HepG2 (cell line): ENCODE data around the gene DENND4B. TPM values are rescaled to one million over a fixed set of nuclear protein-coding genes. Genes with fewer than 3 reads are reported as not detected.

Experiments used
- GATAD2A ChIP-seq: IDR thresholded peaks from 2 replicates; pipeline ENCODE4 v1.6.1; 2016
- JDP2 ChIP-seq: sonication (generic); formaldehyde crosslinking; IDR thresholded peaks from 2 replicates; pipeline ENCODE4 v1.8.1; 2022; ENCODE audit warnings: missing genetic modification reagents, borderline replicate concordance
- MLLT10 ChIP-seq: sonication (generic); formaldehyde crosslinking; IDR thresholded peaks from 2 replicates; pipeline ENCODE4 v1.4.0; 2020; ENCODE audit warnings: missing genetic modification reagents
- XRCC5 ChIP-seq: fragments of 200-400 bp; formaldehyde crosslinking; optimal IDR thresholded peaks from 2 replicates; pipeline ENCODE3; 2017; ENCODE audit warnings: mild to moderate bottlenecking, low read length
- ZFP36L2 ChIP-seq: sonication (generic); formaldehyde crosslinking; IDR thresholded peaks from 2 replicates; pipeline ENCODE4 v1.4.0; 2020; ENCODE audit warnings: missing genetic modification reagents
- ZHX2 ChIP-seq, 2 experiments: sonication (generic) in 1 of 2; formaldehyde crosslinking in 1 of 2; IDR thresholded peaks; 2 replicates each; pipeline versions ENCODE4 v1.6.1 to v1.9.0; 2014 to 2022; ENCODE audit warnings: antibody characterized with exemption in 1 of 2, borderline replicate concordance in 1 of 2, inconsistent platforms in 1 of 2, low read depth in 1 of 2, missing genetic modification reagents in 1 of 2
- ZNF510 ChIP-seq: sonication (generic); formaldehyde crosslinking; IDR thresholded peaks from 2 replicates; pipeline ENCODE4 v1.4.0; 2020; ENCODE audit warnings: low read depth, mild to moderate bottlenecking, missing genetic modification reagents
- polyA plus RNA-seq, 8 experiments: library from polyadenylated mRNA; depleted of rRNA in 3 of 8; stranded (reverse) in 7 of 8; unstranded in 1 of 8; fragments of >200 nt; fragmentation: Illumina TruSeq in 4 of 8; extraction: Trizol in 4 of 8; gene quantifications; 2 replicates each; pipeline versions ENCODE4 v1.2.1 to v1.2.3, GENCODE V29; 2011 to 2016; ENCODE audit warnings: low read depth in 4 of 8, missing spikeins in 1 of 8, mixed read lengths in 1 of 8; ENCODE audit not compliant: insufficient read depth in 1 of 8
- total RNA-seq, 5 experiments: library from RNA; depleted of rRNA; stranded (reverse); fragments of >200 nt; fragmentation: Illumina TruSeq; extraction: Trizol; gene quantifications; 2 replicates each; pipeline ENCODE4 v1.2.3, GENCODE V29; 2016; ENCODE audit warnings: low read depth in 1 of 5
- TF ChIP-seq, protein P1 (sequence below): sonication (generic); formaldehyde crosslinking; IDR thresholded peaks from 2 replicates; pipeline ENCODE4 v1.4.0; 2020; ENCODE audit warnings: mild to moderate bottlenecking, missing genetic modification reagents
- TF ChIP-seq, protein P2 (sequence below): sonication (generic); formaldehyde crosslinking; IDR thresholded peaks from 2 replicates; pipeline ENCODE4 v1.5.0; 2020; ENCODE audit warnings: missing genetic modification reagents

Gene DENND4B
- total and polyA plus RNA-seq, 2 of the 13 experiments (the other 11 are each of a cell fraction or from before 2014, with no cell fraction given): 15.1 to 20.3 TPM

- TF ChIP-seq ZHX2 (IDR thresholded peaks at IDR 0.05; ENCODE audit: low read depth) (no peak), ZHX2 (CRISPR knock-in tag; IDR thresholded peaks at IDR 0.05; ENCODE audit: borderline replicate concordance) (no peak), ZNF510 (CRISPR knock-in tag) (no peak), ZFP36L2 (no peak), JDP2 (CRISPR knock-in tag) (no peak), MLLT10 (CRISPR knock-in tag) (no peak), GATAD2A (no peak), XRCC5 (no peak)
- TF ChIP-seq, protein P1, sequence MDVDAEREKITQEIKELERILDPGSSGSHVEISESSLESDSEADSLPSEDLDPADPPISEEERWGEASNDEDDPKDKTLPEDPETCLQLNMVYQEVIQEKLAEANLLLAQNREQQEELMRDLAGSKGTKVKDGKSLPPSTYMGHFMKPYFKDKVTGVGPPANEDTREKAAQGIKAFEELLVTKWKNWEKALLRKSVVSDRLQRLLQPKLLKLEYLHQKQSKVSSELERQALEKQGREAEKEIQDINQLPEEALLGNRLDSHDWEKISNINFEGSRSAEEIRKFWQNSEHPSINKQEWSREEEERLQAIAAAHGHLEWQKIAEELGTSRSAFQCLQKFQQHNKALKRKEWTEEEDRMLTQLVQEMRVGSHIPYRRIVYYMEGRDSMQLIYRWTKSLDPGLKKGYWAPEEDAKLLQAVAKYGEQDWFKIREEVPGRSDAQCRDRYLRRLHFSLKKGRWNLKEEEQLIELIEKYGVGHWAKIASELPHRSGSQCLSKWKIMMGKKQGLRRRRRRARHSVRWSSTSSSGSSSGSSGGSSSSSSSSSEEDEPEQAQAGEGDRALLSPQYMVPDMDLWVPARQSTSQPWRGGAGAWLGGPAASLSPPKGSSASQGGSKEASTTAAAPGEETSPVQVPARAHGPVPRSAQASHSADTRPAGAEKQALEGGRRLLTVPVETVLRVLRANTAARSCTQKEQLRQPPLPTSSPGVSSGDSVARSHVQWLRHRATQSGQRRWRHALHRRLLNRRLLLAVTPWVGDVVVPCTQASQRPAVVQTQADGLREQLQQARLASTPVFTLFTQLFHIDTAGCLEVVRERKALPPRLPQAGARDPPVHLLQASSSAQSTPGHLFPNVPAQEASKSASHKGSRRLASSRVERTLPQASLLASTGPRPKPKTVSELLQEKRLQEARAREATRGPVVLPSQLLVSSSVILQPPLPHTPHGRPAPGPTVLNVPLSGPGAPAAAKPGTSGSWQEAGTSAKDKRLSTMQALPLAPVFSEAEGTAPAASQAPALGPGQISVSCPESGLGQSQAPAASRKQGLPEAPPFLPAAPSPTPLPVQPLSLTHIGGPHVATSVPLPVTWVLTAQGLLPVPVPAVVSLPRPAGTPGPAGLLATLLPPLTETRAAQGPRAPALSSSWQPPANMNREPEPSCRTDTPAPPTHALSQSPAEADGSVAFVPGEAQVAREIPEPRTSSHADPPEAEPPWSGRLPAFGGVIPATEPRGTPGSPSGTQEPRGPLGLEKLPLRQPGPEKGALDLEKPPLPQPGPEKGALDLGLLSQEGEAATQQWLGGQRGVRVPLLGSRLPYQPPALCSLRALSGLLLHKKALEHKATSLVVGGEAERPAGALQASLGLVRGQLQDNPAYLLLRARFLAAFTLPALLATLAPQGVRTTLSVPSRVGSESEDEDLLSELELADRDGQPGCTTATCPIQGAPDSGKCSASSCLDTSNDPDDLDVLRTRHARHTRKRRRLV (CRISPR knock-in tag): no peak
- TF ChIP-seq, protein P2, sequence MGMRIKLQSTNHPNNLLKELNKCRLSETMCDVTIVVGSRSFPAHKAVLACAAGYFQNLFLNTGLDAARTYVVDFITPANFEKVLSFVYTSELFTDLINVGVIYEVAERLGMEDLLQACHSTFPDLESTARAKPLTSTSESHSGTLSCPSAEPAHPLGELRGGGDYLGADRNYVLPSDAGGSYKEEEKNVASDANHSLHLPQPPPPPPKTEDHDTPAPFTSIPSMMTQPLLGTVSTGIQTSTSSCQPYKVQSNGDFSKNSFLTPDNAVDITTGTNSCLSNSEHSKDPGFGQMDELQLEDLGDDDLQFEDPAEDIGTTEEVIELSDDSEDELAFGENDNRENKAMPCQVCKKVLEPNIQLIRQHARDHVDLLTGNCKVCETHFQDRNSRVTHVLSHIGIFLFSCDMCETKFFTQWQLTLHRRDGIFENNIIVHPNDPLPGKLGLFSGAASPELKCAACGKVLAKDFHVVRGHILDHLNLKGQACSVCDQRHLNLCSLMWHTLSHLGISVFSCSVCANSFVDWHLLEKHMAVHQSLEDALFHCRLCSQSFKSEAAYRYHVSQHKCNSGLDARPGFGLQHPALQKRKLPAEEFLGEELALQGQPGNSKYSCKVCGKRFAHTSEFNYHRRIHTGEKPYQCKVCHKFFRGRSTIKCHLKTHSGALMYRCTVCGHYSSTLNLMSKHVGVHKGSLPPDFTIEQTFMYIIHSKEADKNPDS (CRISPR knock-in tag): no peak
Observed at GRCh38 chr1:153945795-153946621, 510 bp downstream of the DENND4B start (continued).
